Spleen (tissue), 11 donors: ENCODE data around the gene TRMT44. TPM values are rescaled to one million over a fixed set of nuclear protein-coding genes. Genes with fewer than 3 reads are reported as not detected.

ENCODE experiments used
- DNase-seq: peaks from one replicate; pipeline ENCODE4 v3.0.0-alpha.2; 2020
- H3K27ac ChIP-seq, 8 donors: fragments of 200-600 bp; sonication (generic) in 7 of 8; 1 replicate in 4 of 8; 2 replicates in 4 of 8; pipeline versions ENCODE4 v1.5.0 to v1.8.0; 2016 to 2021; ENCODE audit warnings: inconsistent platforms in 4 of 8, mild to moderate bottlenecking in 4 of 8, moderate library complexity in 1 of 8
- H3K27me3 ChIP-seq, 7 donors: fragments of 200-600 bp; sonication (generic) in 6 of 7; replicated peaks in 1 of 7; 1 replicate in 4 of 7; 2 replicates in 3 of 7; pipeline versions ENCODE4 v1.5.0 to v1.8.0; 2016 to 2021; ENCODE audit warnings: inconsistent platforms in 3 of 7, mild to moderate bottlenecking in 1 of 7
- H3K36me3 ChIP-seq, 6 donors: fragments of 200-600 bp; sonication (generic) in 5 of 6; 1 replicate in 4 of 6; 2 replicates in 2 of 6; pipeline versions ENCODE4 v1.5.0 to v1.8.0; 2016 to 2021; ENCODE audit warnings: inconsistent platforms in 2 of 6
- H3K4me1 ChIP-seq, 6 donors: fragments of 200-600 bp; sonication (generic) in 5 of 6; 1 replicate in 3 of 6; 2 replicates in 3 of 6; pipeline versions ENCODE4 v1.5.0 to v1.8.0; 2016 to 2021; ENCODE audit warnings: inconsistent platforms in 3 of 6
- H3K4me3 ChIP-seq, 8 donors: fragments of 200-600 bp; sonication (generic) in 7 of 8; 1 replicate in 4 of 8; 2 replicates in 4 of 8; pipeline versions ENCODE4 v1.5.0 to v1.8.0; 2016 to 2021; ENCODE audit warnings: inconsistent platforms in 4 of 8, mild to moderate bottlenecking in 4 of 8, moderate library complexity in 2 of 8
- H3K9me3 ChIP-seq, 8 donors: fragments of 200-600 bp; sonication (generic) in 7 of 8; 1 replicate in 4 of 8; 2 replicates in 4 of 8; pipeline versions ENCODE4 v1.5.0 to v1.8.0; 2016 to 2021; ENCODE audit warnings: inconsistent platforms in 4 of 8
- POLR2A ChIP-seq, 3 donors: fragments of 450-650 bp; IDR thresholded peaks; one replicate each; pipeline ENCODE4 v1.5.1; 2017; ENCODE audit warnings: antibody characterized with exemption in 3 of 3, mild to moderate bottlenecking in 1 of 3
- POLR2AphosphoS5 ChIP-seq, 3 donors: sonication (generic); formaldehyde crosslinking; IDR thresholded peaks; one replicate each; pipeline ENCODE4 v1.5.1; 2017; ENCODE audit warnings: antibody characterized with exemption in 3 of 3
- WGBS, 5 donors: extraction: QIAGEN DNeasy Blood & Tissue Kit in 3 of 5; methylation state at CpG; one replicate each; pipeline versions ENCODE4 v1.1.5 to v1.1.7; 2013 to 2018; 5-methylcytosine and 5-hydroxymethylcytosine counted together
- intact Hi-C: fragments of 100-400 bp; cut with DNase I; formaldehyde crosslinking; loops from one replicate; pipeline ENCODE4 v1.15.0; 2023; ENCODE audit warnings: low total_unique reads
- polyA plus RNA-seq, 3 donors: library from polyadenylated mRNA; stranded (reverse); fragments of 200-250 nt; gene quantifications; one replicate each; pipeline ENCODE4 v1.2.1, GENCODE V29; 2013
- total RNA-seq, 7 donors: library from RNA; depleted of rRNA in 3 of 7; stranded (reverse); fragments of >200 nt in 3 of 7; fragmentation: NEBNext Ultra II Directional in 4 of 7; extraction: Animal tissue kit (Norgen Biotek cat#: 25700) in 4 of 7; gene quantifications; one replicate each; pipeline versions ENCODE4 v1.1.0 to v1.2.1, GENCODE V29; 2016 to 2021
- TF ChIP-seq, protein P1 (sequence below), 11 experiments: fragments of 200-600 bp in 7 of 11; fragments of 450-650 bp in 4 of 11; sonication (generic) in 4 of 11; IDR thresholded peaks in 8 of 11; conservative IDR thresholded peaks in 3 of 11; 1 replicate in 7 of 11; 2 replicates in 4 of 11; pipeline versions ENCODE4 v1.4.0 to v1.8.0; 2016 to 2021; ENCODE audit warnings: antibody characterized with exemption in 11 of 11, inconsistent platforms in 4 of 11, mild to moderate bottlenecking in 1 of 11
- donor health status: healthy with polysubstance abuse.
- donor health status: DM: no; HTN: no; CAD: no; lungs with moderate emphysema.
- donor health status: DM: no; HTN: no; CAD: no.
- donor health status: Bipolar disorder and iron deficiency.
- donor health status: healthy.
- donor health status: DM: no; HTN: no; CAD: no.
- donor health status: DM: yes; HTN: yes; CAD: no.

Gene TRMT44
- total and polyA plus RNA-seq, 10 donors: 5.7 to 28.3 (median 21.6) TPM

GRCh38 chr4:8434251-8435073 is 6.1 kb upstream of the TRMT44 start:
- no peak for TF ChIP-seq POLR2A (IDR thresholded peaks at IDR 0.05)
- TF ChIP-seq, protein P1, sequence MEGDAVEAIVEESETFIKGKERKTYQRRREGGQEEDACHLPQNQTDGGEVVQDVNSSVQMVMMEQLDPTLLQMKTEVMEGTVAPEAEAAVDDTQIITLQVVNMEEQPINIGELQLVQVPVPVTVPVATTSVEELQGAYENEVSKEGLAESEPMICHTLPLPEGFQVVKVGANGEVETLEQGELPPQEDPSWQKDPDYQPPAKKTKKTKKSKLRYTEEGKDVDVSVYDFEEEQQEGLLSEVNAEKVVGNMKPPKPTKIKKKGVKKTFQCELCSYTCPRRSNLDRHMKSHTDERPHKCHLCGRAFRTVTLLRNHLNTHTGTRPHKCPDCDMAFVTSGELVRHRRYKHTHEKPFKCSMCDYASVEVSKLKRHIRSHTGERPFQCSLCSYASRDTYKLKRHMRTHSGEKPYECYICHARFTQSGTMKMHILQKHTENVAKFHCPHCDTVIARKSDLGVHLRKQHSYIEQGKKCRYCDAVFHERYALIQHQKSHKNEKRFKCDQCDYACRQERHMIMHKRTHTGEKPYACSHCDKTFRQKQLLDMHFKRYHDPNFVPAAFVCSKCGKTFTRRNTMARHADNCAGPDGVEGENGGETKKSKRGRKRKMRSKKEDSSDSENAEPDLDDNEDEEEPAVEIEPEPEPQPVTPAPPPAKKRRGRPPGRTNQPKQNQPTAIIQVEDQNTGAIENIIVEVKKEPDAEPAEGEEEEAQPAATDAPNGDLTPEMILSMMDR (IDR thresholded peaks at IDR 0.05 in 8 of 11, conservative IDR thresholded peaks at IDR 0.05 in 3 of 11): no peak
- TF ChIP-seq POLR2AphosphoS5 (IDR thresholded peaks at IDR 0.05): no peak
- no peaks in the 10 kb centered on the region for H3K27me3 ChIP-seq
- peaks cover 0 to 4% (median 0%) of the 10 kb centered on the region in 8 donors for H3K9me3 ChIP-seq
- H3K36me3 ChIP-seq: no peaks in the 10 kb centered on the region
- 86 to 92% (median 90%) methylated on average over 20 to 21 of the region's 21 CpGs for WGBS, 5 donors
- H3K4me1 ChIP-seq: peaks cover 18 to 57% (median 39%) of the 10 kb centered on the region in 6 donors
- DNase-seq: no peak
- intact Hi-C loops: no loop called here
- H3K27ac ChIP-seq: peak overlapping the region in 6 of 8 donors; percentile 75 to 84 (median 82)
- H3K4me3 ChIP-seq: no peak overlapping the region

GRCh38 chr4:8435656-8436121 is 4.9 kb upstream of the TRMT44 start:
- H3K27me3 ChIP-seq: no peaks in the 10 kb centered on the region
- peaks cover 21 to 65% (median 45%) of the 10 kb centered on the region in 6 donors for H3K4me1 ChIP-seq
- intact Hi-C loops: no loop called here
- H3K27ac ChIP-seq: peak overlapping the region; percentile 51 to 84 (median 80)
- peaks cover 0 to 8% (median 0%) of the 10 kb centered on the region in 8 donors for H3K9me3 ChIP-seq
- peak overlapping the region in 6 of 8 donors; percentile 19 to 63 (median 31) for H3K4me3 ChIP-seq
- TF ChIP-seq POLR2AphosphoS5 (IDR thresholded peaks at IDR 0.05) (no peak), POLR2A (IDR thresholded peaks at IDR 0.05) (no peak)
- TF ChIP-seq, protein P1 (IDR thresholded peaks at IDR 0.05 in 8 of 11, conservative IDR thresholded peaks at IDR 0.05 in 3 of 11): no peak
- DNase-seq: no peak
- WGBS, 5 donors: 1 to 9% (median 3%) methylated on average over 5 of the region's 5 CpGs
- no peaks in the 10 kb centered on the region for H3K36me3 ChIP-seq

GRCh38 chr4:8437281-8437680 is 3.3 kb upstream of the TRMT44 start:
- intact Hi-C loops: no loop called here
- peak overlapping the region in 6 of 8 donors; percentile 36 to 64 (median 60) for H3K27ac ChIP-seq
- WGBS, 5 donors: 64 to 77% (median 69%) methylated on average over 13 of the region's 13 CpGs
- H3K36me3 ChIP-seq: no peaks in the 10 kb centered on the region
- peaks cover 0 to 8% (median 0%) of the 10 kb centered on the region in 8 donors for H3K9me3 ChIP-seq
- no peak for DNase-seq
- peak overlapping the region in 2 of 8 donors; percentile 6 to 15 for H3K4me3 ChIP-seq
- TF ChIP-seq, protein P1 (IDR thresholded peaks at IDR 0.05 in 8 of 11, conservative IDR thresholded peaks at IDR 0.05 in 3 of 11): peak in 2 of 11 experiments; percentile 12 to 17
- TF ChIP-seq POLR2A (IDR thresholded peaks at IDR 0.05) (no peak), POLR2AphosphoS5 (IDR thresholded peaks at IDR 0.05) (no peak)
- H3K4me1 ChIP-seq: peaks cover 33 to 80% (median 59%) of the 10 kb centered on the region in 6 donors
- no peaks in the 10 kb centered on the region for H3K27me3 ChIP-seq

DNA sequence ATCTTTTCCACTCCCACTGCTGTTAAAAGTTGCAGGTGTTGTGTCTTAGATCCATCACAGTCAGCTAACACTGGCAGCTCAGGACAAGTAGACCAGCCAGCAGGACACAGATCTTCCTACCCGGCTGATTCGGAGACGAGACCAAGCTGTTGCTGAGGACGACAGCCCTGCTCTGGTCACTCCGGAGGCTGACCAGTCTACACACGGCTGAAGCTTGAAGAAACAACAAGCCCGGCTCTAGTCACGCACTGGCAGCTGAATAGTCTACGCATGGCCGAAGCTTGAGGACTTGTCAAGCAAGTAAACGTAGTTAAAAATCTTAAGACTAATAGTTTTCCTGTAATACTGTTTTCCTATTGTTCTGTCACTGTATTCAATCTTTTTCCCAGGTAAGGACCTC is 1.8 kb upstream of the TRMT44 start:
- TF ChIP-seq POLR2A (IDR thresholded peaks at IDR 0.05): no peak
- TF ChIP-seq POLR2AphosphoS5 (IDR thresholded peaks at IDR 0.05): no peak
- TF ChIP-seq, protein P1 (IDR thresholded peaks at IDR 0.05 in 8 of 11, conservative IDR thresholded peaks at IDR 0.05 in 3 of 11): no peak
- Histone ChIP-seq H3K4me3 (no peak overlapping the region), H3K9me3 (peaks cover 0 to 8% (median 0%) of the 10 kb centered on the region in 8 donors), H3K27ac (no peak overlapping the region), H3K4me1 (peaks cover 42 to 94% (median 74%) of the 10 kb centered on the region in 6 donors), H3K27me3 (no peaks in the 10 kb centered on the region), H3K36me3 (no peaks in the 10 kb centered on the region)
- WGBS, 5 donors: 90 to 97% (median 91%) methylated on average over 11 of the region's 11 CpGs
- no peak for DNase-seq
- intact Hi-C loops: no loop called here
